Measurements from ENCODE around the gene ECE1.
"Not testable (repeated sequence)": the region's sequence is repeated elsewhere in the genome, so short reads cannot be mapped to it uniquely, and the experiment has no call there.

ECE1 gene

GRCh38 chr1:21216835-21217811, 73.1 kb downstream of the ECE1 start:
- peak; percentile 25 to 52 (median 30) for DNase-seq

GRCh38 chr1:21212126-21212525, 78.1 kb downstream of the ECE1 start:
- DNase-seq, result no peak

- not testable (repeated sequence) for DNase-seq
Observed at GRCh38 chr1:21208137-21208700, 82.0 kb downstream of the ECE1 start.

- no peak for DNase-seq
Observed at GRCh38 chr1:21206117-21206516, 84.1 kb downstream of the ECE1 start.

- no peak for DNase-seq
Observed at GRCh38 chr1:21205416-21205815, 84.8 kb downstream of the ECE1 start.

GRCh38 chr1:21201650-21202049, 88.6 kb downstream of the ECE1 start:
- no peak for DNase-seq

- DNase-seq, result not testable (repeated sequence)
Observed at GRCh38 chr1:21201238-21201637, 89.0 kb downstream of the ECE1 start.

GRCh38 chr1:21200767-21201166, 89.5 kb downstream of the ECE1 start:
- no peak for DNase-seq

- DNase-seq, result no peak
Observed at GRCh38 chr1:21198929-21199328, 91.3 kb downstream of the ECE1 start.

- DNase-seq, result no peak
Observed at GRCh38 chr1:21192871-21193270, 97.4 kb downstream of the ECE1 start.

- no peak for DNase-seq
Observed at GRCh38 chr1:21192284-21192683, 98.0 kb downstream of the ECE1 start.

- not testable (repeated sequence) for DNase-seq
Observed at GRCh38 chr1:21190771-21191170, 99.5 kb downstream of the ECE1 start.

- DNase-seq, result no peak
Observed at GRCh38 chr1:21189906-21190500, 100.3 kb downstream of the ECE1 start.

- DNase-seq, result no peak
Observed at GRCh38 chr1:21189421-21189820, 100.8 kb downstream of the ECE1 start.

- no peak for DNase-seq
Observed at GRCh38 chr1:21188235-21188634, 102.0 kb downstream of the ECE1 start.

- no peak for DNase-seq
Observed at GRCh38 chr1:21185221-21185731, 105.0 kb downstream of the ECE1 start.

GRCh38 chr1:21184276-21184675, 106.0 kb downstream of the ECE1 start:
- no peak for DNase-seq

- DNase-seq, result no peak
Observed at GRCh38 chr1:21182181-21182731, 108.0 kb downstream of the ECE1 start.

GRCh38 chr1:21178271-21178670, 112.0 kb downstream of the ECE1 start:
- DNase-seq, result not testable (repeated sequence)

- peak; percentile 97 to 100 (median 98) for DNase-seq
Observed at GRCh38 chr1:21176586-21177555, 113.4 kb downstream of the ECE1 start, which contains the start of gene EIF4G3. TSS of gene EIF4G3 (minus strand) at chr1:21176897. CDS start at chr1:21002742, 174,155 bp downstream.

- peak; percentile 19 to 41 (median 38) for DNase-seq
Observed at GRCh38 chr1:21175670-21176581, 114.3 kb downstream of the ECE1 start.
